Panc1 (cell line): ENCODE data around the gene CATSPER2. TPM values are rescaled to one million over a fixed set of nuclear protein-coding genes. Genes with fewer than 3 reads are reported as not detected.

ENCODE experiments used
- total RNA-seq: library from RNA; stranded (reverse); gene quantifications from one replicate; pipeline ENCODE4 v1.2.1, GENCODE V29; 2021; ENCODE audit not compliant: unreplicated experiment

Gene CATSPER2
- total RNA-seq, 1 experiment from 2014 or later, result 3.5 TPM

Other genes starting within 250 kb of the CATSPER2 start
- gene TP53BP1, start 155.7 kb downstream of the CATSPER2 start, total RNA-seq, result 80.3 TPM
- gene MAP1A, start 131.2 kb downstream of the CATSPER2 start, total RNA-seq, result 1.6 TPM
- 56.6 TPM for gene PPIP5K1, start 58.6 kb downstream of the CATSPER2 start, total RNA-seq
- gene CKMT1B, start 54.8 kb downstream of the CATSPER2 start, total RNA-seq, result 2.4 TPM
- gene STRC, start 30.0 kb downstream of the CATSPER2 start, total RNA-seq, result not detected
- gene CKMT1A, start 45.0 kb upstream of the CATSPER2 start, total RNA-seq, result 4.6 TPM
- 538 TPM for gene PDIA3, start 97.6 kb upstream of the CATSPER2 start, total RNA-seq
- gene ELL3, start 128.1 kb upstream of the CATSPER2 start, total RNA-seq, result 6.8 TPM
- gene SERF2, start 143.5 kb upstream of the CATSPER2 start, total RNA-seq, result 1,303 TPM
- not detected for gene SERINC4, start 151.4 kb upstream of the CATSPER2 start, total RNA-seq
- gene HYPK, start 151.8 kb upstream of the CATSPER2 start, total RNA-seq, result 24.8 TPM
- 29.7 TPM for gene MFAP1, start 175.8 kb upstream of the CATSPER2 start, total RNA-seq
- 40.0 TPM for gene WDR76, start 178.2 kb upstream of the CATSPER2 start, total RNA-seq